ENCODE results near the gene PCGF2.
"Not testable (repeated sequence)": the region's sequence is repeated elsewhere in the genome, so short reads cannot be mapped to it uniquely, and the experiment has no call there.

Gene PCGF2

GRCh38 chr17:38748149-38748891 is at the start of gene PCGF2:
Gene PCGF2 (minus strand): TSS chr17:38748336. CDS start chr17:38740402, 7,934 bp downstream.
- no peak for DNase-seq (ENCODE audit: low read depth in 1 of 2, low spot score in 1 of 2)

GRCh38 chr17:38797828-38798227 is 49.7 kb upstream of the PCGF2 start:
- no peak for DNase-seq (ENCODE audit: low read depth in 1 of 2, low spot score in 1 of 2)

- no peak for DNase-seq (ENCODE audit: low read depth in 1 of 2, low spot score in 1 of 2)
Measured at GRCh38 chr17:38797158-38797490, 49.0 kb upstream of the PCGF2 start.

- no peak for DNase-seq (ENCODE audit: low read depth in 1 of 2, low spot score in 1 of 2)
Measured at GRCh38 chr17:38796451-38797157, 48.5 kb upstream of the PCGF2 start.

GRCh38 chr17:38794221-38794620 is 46.1 kb upstream of the PCGF2 start:
- DNase-seq (ENCODE audit: low read depth in 1 of 2, low spot score in 1 of 2): no peak

- no peak for DNase-seq (ENCODE audit: low read depth in 1 of 2, low spot score in 1 of 2)
Measured at GRCh38 chr17:38791162-38791561, 43.0 kb upstream of the PCGF2 start.

GRCh38 chr17:38790148-38790707 is 42.1 kb upstream of the PCGF2 start:
- not testable (repeated sequence) for DNase-seq (ENCODE audit: low read depth in 1 of 2, low spot score in 1 of 2)

GRCh38 chr17:38789185-38789584 is 41.0 kb upstream of the PCGF2 start:
- no peak for DNase-seq (ENCODE audit: low read depth in 1 of 2, low spot score in 1 of 2)

- not testable (repeated sequence) for DNase-seq (ENCODE audit: low read depth in 1 of 2, low spot score in 1 of 2)
Measured at GRCh38 chr17:38787999-38788398, 39.9 kb upstream of the PCGF2 start.

- no peak for DNase-seq (ENCODE audit: low read depth in 1 of 2, low spot score in 1 of 2)
Measured at GRCh38 chr17:38786372-38786771, 38.2 kb upstream of the PCGF2 start.

GRCh38 chr17:38783227-38783626 is 35.1 kb upstream of the PCGF2 start:
- no peak for DNase-seq (ENCODE audit: low read depth in 1 of 2, low spot score in 1 of 2)

GRCh38 chr17:38779965-38780752 is 32.0 kb upstream of the PCGF2 start:
- DNase-seq (ENCODE audit: low read depth in 1 of 2, low spot score in 1 of 2): no peak

GRCh38 chr17:38777641-38778250 is 29.6 kb upstream of the PCGF2 start:
- DNase-seq (ENCODE audit: low read depth in 1 of 2, low spot score in 1 of 2): no peak

- DNase-seq (ENCODE audit: low read depth in 1 of 2, low spot score in 1 of 2): no peak
Measured at GRCh38 chr17:38773258-38773657, 25.1 kb upstream of the PCGF2 start.

- no peak for DNase-seq (ENCODE audit: low read depth in 1 of 2, low spot score in 1 of 2)
Measured at GRCh38 chr17:38768417-38768816, 20.3 kb upstream of the PCGF2 start.

- no peak for DNase-seq (ENCODE audit: low read depth in 1 of 2, low spot score in 1 of 2)
Measured at GRCh38 chr17:38766341-38766740, 18.2 kb upstream of the PCGF2 start.

- no peak for DNase-seq (ENCODE audit: low read depth in 1 of 2, low spot score in 1 of 2)
Measured at GRCh38 chr17:38762231-38762630, 14.1 kb upstream of the PCGF2 start.

GRCh38 chr17:38761612-38762011 is 13.5 kb upstream of the PCGF2 start:
- no peak for DNase-seq (ENCODE audit: low read depth in 1 of 2, low spot score in 1 of 2)

- no peak for DNase-seq (ENCODE audit: low read depth in 1 of 2, low spot score in 1 of 2)
Measured at GRCh38 chr17:38753071-38753506, 5.0 kb upstream of the PCGF2 start.

- DNase-seq (ENCODE audit: low read depth in 1 of 2, low spot score in 1 of 2): peak; percentile 89 to 98
Measured at GRCh38 chr17:38752308-38753070, 4.4 kb upstream of the PCGF2 start, which contains the start of gene PSMB3. Gene PSMB3 (plus strand): TSS chr17:38752741. CDS start chr17:38752827, 86 bp downstream.

Measured in activated CD4-positive, alpha-beta T cell treated with anti-CD3 and anti-CD28 coated beads, Interleukin-2, amount 50 U/mL, for 24 hours (primary cell).